HepG2 (cell line): ENCODE data around the gene SMYD2. TPM values are rescaled to one million over a fixed set of nuclear protein-coding genes. Genes with fewer than 3 reads are reported as not detected.

Experiments used
- FLYWCH1 ChIP-seq: sonication (generic); formaldehyde crosslinking; IDR thresholded peaks from 2 replicates; pipeline ENCODE4 v1.8.1; 2023; ENCODE audit warnings: mild to moderate bottlenecking, missing genetic modification reagents
- KDM2A ChIP-seq: sonication (generic); formaldehyde crosslinking; IDR thresholded peaks from 2 replicates; pipeline ENCODE4 v1.4.0; 2020; ENCODE audit warnings: low read depth, missing genetic modification reagents, borderline replicate concordance
- KLF15 ChIP-seq: sonication (generic); formaldehyde crosslinking; IDR thresholded peaks from 2 replicates; pipeline ENCODE4 v1.8.1; 2023; ENCODE audit warnings: borderline replicate concordance, mild to moderate bottlenecking, inconsistent platforms, missing genetic modification reagents, mixed read lengths
- MXI1 ChIP-seq: IDR thresholded peaks from 3 replicates; pipeline ENCODE4 v1.6.1; 2012; ENCODE audit warnings: low read depth, low read length, inconsistent platforms, borderline replicate concordance
- POLR2AphosphoS5 ChIP-seq: IDR thresholded peaks from 2 replicates; pipeline ENCODE4 v1.6.1; 2012; ENCODE audit warnings: low read depth, low read length
- SMC3 ChIP-seq: IDR thresholded peaks from 2 replicates; pipeline ENCODE4 v1.6.1; 2011; ENCODE audit warnings: low read length, improper control_type of control experiment
- SRY ChIP-seq: sonication (generic); formaldehyde crosslinking; IDR thresholded peaks from 2 replicates; pipeline ENCODE4 v1.8.0; 2022; ENCODE audit warnings: mild to moderate bottlenecking, missing genetic modification reagents
- STAG1 ChIP-seq: sonication (generic); formaldehyde crosslinking; IDR thresholded peaks from 2 replicates; pipeline ENCODE4 v1.4.0; 2020; ENCODE audit warnings: missing genetic modification reagents
- TCF12 ChIP-seq, 2 experiments: fragments of 450-650 bp in 1 of 2; sonication (generic) in 1 of 2; formaldehyde crosslinking in 1 of 2; IDR thresholded peaks; 2 replicates each; pipeline versions ENCODE4 v1.6.1 to v1.8.0; 2017 to 2022; ENCODE audit warnings: antibody characterized with exemption in 1 of 2, mild to moderate bottlenecking in 1 of 2, missing genetic modification reagents in 1 of 2, moderate library complexity in 1 of 2
- TMF1 ChIP-seq: sonication (generic); formaldehyde crosslinking; IDR thresholded peaks from 2 replicates; pipeline ENCODE4 v1.8.1; 2022; ENCODE audit warnings: low read depth, missing genetic modification reagents
- XRCC5 ChIP-seq: fragments of 200-400 bp; formaldehyde crosslinking; optimal IDR thresholded peaks from 2 replicates; pipeline ENCODE3; 2017; ENCODE audit warnings: mild to moderate bottlenecking, low read length
- ZBTB4 ChIP-seq: sonication (generic); formaldehyde crosslinking; IDR thresholded peaks from 2 replicates; pipeline ENCODE4 v1.4.0; 2020; ENCODE audit warnings: missing genetic modification reagents, mild to moderate bottlenecking, borderline replicate concordance
- ZFX ChIP-seq: sonication (generic); formaldehyde crosslinking; IDR thresholded peaks from 2 replicates; pipeline ENCODE4 v1.4.0; 2020; ENCODE audit warnings: mild to moderate bottlenecking, low read depth, missing genetic modification reagents, moderate library complexity
- ZNF121 ChIP-seq: sonication (generic); formaldehyde crosslinking; IDR thresholded peaks from 2 replicates; pipeline ENCODE4 v1.5.0; 2020; ENCODE audit warnings: mild to moderate bottlenecking, missing genetic modification reagents
- ZNF235 ChIP-seq: sonication (generic); formaldehyde crosslinking; IDR thresholded peaks from 2 replicates; pipeline ENCODE4 v1.8.1; 2023; ENCODE audit warnings: mild to moderate bottlenecking, missing genetic modification reagents, borderline replicate concordance
- ZNF33A ChIP-seq: sonication (generic); formaldehyde crosslinking; IDR thresholded peaks from 2 replicates; pipeline ENCODE4 v1.5.1; 2020; ENCODE audit warnings: missing genetic modification reagents, mild to moderate bottlenecking, moderate library complexity, borderline replicate concordance
- ZNF724P ChIP-seq: sonication (generic); formaldehyde crosslinking; IDR thresholded peaks from 2 replicates; pipeline ENCODE4 v1.8.0; 2022; ENCODE audit warnings: missing genetic modification reagents, borderline replicate concordance
- ZNF766 ChIP-seq: sonication (generic); formaldehyde crosslinking; IDR thresholded peaks from 2 replicates; pipeline ENCODE4 v1.5.0; 2020; ENCODE audit warnings: missing genetic modification reagents, borderline replicate concordance
- ZXDC ChIP-seq: sonication (generic); formaldehyde crosslinking; IDR thresholded peaks from 2 replicates; pipeline ENCODE4 v1.5.0; 2020; ENCODE audit warnings: mild to moderate bottlenecking, missing genetic modification reagents
- polyA plus RNA-seq, 8 experiments: library from polyadenylated mRNA; depleted of rRNA in 3 of 8; stranded (reverse) in 7 of 8; unstranded in 1 of 8; fragments of >200 nt; fragmentation: Illumina TruSeq in 4 of 8; extraction: Trizol in 4 of 8; gene quantifications; 2 replicates each; pipeline versions ENCODE4 v1.2.1 to v1.2.3, GENCODE V29; 2011 to 2016; ENCODE audit warnings: low read depth in 4 of 8, missing spikeins in 1 of 8, mixed read lengths in 1 of 8; ENCODE audit not compliant: insufficient read depth in 1 of 8
- total RNA-seq, 5 experiments: library from RNA; depleted of rRNA; stranded (reverse); fragments of >200 nt; fragmentation: Illumina TruSeq; extraction: Trizol; gene quantifications; 2 replicates each; pipeline ENCODE4 v1.2.3, GENCODE V29; 2016; ENCODE audit warnings: low read depth in 1 of 5

The SMYD2 gene
- total and polyA plus RNA-seq, 2 of the 13 experiments (the other 11 are each of a cell fraction or from before 2014, with no cell fraction given) = 72.7 to 139 TPM

DNA sequence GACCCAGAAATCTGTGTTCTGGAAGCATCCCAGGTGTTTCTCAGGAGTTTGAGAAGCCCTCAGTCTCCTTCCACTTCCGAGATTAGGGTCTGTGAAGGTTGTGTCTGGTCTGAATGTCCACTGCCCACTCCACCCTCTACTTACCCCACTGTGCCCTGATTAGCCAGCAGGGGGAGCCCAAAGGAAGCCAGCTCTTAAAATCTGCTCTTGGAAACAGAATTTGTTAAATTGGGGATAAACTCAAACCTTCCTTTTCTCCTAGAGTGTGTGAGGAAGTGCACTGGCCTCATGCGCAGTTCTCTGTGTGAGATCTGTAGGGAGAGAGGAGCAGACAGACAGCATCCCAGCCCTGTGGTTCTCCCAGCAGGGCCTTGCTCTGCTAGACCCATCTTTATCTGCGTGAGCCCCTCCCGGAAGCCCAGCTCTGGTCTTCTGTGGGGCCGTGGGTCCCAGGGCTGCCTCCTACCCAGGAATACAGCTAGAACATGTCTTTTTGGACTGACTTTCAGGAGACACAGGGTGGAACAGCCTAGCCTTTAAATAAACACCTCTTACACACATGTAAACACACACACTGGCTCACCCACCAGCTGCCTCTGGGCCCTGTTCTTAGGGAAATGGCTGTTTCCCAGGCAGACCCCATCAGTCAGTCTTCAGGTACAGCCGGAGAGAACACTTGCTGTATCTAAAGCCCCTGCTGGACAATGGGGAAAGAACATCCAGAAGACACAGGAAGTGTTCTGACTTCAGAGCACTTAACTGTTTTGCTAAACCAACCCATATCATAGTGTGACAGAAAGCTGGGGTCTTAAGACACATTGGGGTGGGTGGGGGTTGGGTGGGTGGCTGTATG is 52.2 kb downstream of the SMYD2 start (continued):
- TF ChIP-seq ZXDC (CRISPR knock-in tag) (no peak), FLYWCH1 (CRISPR knock-in tag) (no peak), ZNF121 (no peak), XRCC5 (no peak), SRY (CRISPR knock-in tag) (no peak), ZNF766 (0 out of 2 replicates have a peak, but pooled peaks have one; percentile 28), STAG1 (peak; percentile 68), KDM2A (no peak), SMC3 (peak; percentile 57; the same call in 1 of the 2 replicates), TMF1 (CRISPR knock-in tag) (no peak), KLF15 (CRISPR knock-in tag) (no peak), ZNF33A (CRISPR knock-in tag) (no peak), TCF12 (IDR thresholded peaks at IDR 0.05) (no peak), TCF12 (CRISPR knock-in tag; IDR thresholded peaks at IDR 0.05) (no peak), POLR2AphosphoS5 (no peak), ZNF724P (CRISPR knock-in tag) (no peak), ZNF235 (CRISPR knock-in tag) (no peak), ZFX (CRISPR knock-in tag) (no peak), ZBTB4 (CRISPR knock-in tag) (no peak), MXI1 (no peak)
